H9 (cell line): Measurements from ENCODE around the gene KLHL18. TPM values are rescaled to one million over a fixed set of nuclear protein-coding genes. Genes with fewer than 3 reads are reported as not detected.

Experiments
- DNase-seq: peaks from one replicate; pipeline ENCODE4 v3.0.0-alpha.2; 2017
- H2AFZ ChIP-seq: one replicate; pipeline ENCODE4 v1.6.1; 2013; ENCODE audit warnings: mild to moderate bottlenecking, low read length, control low read depth, moderate library complexity
- H2AK5ac ChIP-seq: 2 replicates; pipeline ENCODE4 v1.6.1; 2013; ENCODE audit warnings: low read length, control low read depth, mixed read lengths; ENCODE audit not compliant: insufficient read length
- H2BK120ac ChIP-seq: one replicate; pipeline ENCODE4 v1.6.1; 2013; ENCODE audit warnings: low read depth, mild to moderate bottlenecking, low read length, control low read depth, inconsistent platforms; ENCODE audit not compliant: poor library complexity, severe bottlenecking
- H2BK12ac ChIP-seq: 2 replicates; pipeline ENCODE4 v1.6.1; 2013; ENCODE audit warnings: low read length, control low read depth, mixed read lengths, low read depth; ENCODE audit not compliant: insufficient read length
- H2BK15ac ChIP-seq: 2 replicates; pipeline ENCODE4 v1.6.1; 2013; ENCODE audit warnings: low read depth, low read length, control low read depth
- H2BK20ac ChIP-seq: one replicate; pipeline ENCODE4 v1.6.1; 2013; ENCODE audit warnings: low read depth, mild to moderate bottlenecking, low read length, control low read depth, inconsistent platforms; ENCODE audit not compliant: poor library complexity, severe bottlenecking
- H2BK5ac ChIP-seq: 2 replicates; pipeline ENCODE4 v1.6.1; 2013; ENCODE audit warnings: low read length, control low read depth, mixed read lengths; ENCODE audit not compliant: insufficient read length
- H3K14ac ChIP-seq: 2 replicates; pipeline ENCODE4 v1.6.1; 2013; ENCODE audit warnings: low read length, control low read depth; ENCODE audit not compliant: insufficient read depth
- H3K18ac ChIP-seq: 2 replicates; pipeline ENCODE4 v1.6.1; 2013; ENCODE audit warnings: low read depth, mild to moderate bottlenecking, mixed read lengths, low read length, control low read depth; ENCODE audit not compliant: insufficient read length
- H3K23ac ChIP-seq: 2 replicates; pipeline ENCODE4 v1.6.1; 2013; ENCODE audit warnings: low read length, control low read depth, mixed read lengths, low read depth; ENCODE audit not compliant: insufficient read length
- H3K23me2 ChIP-seq: 2 replicates; pipeline ENCODE4 v1.6.1; 2013; ENCODE audit warnings: low read depth, mild to moderate bottlenecking, mixed read lengths, low read length, control low read depth; ENCODE audit not compliant: insufficient read length, poor library complexity, severe bottlenecking
- H3K27ac ChIP-seq: 2 replicates; pipeline ENCODE4 v1.5.1; 2013; ENCODE audit warnings: low read length, control low read depth, mixed read lengths, low read depth; ENCODE audit not compliant: insufficient read length
- H3K27me3 ChIP-seq: 2 replicates; pipeline ENCODE4 v1.6.1; 2013; ENCODE audit warnings: low read length, control low read depth, inconsistent platforms; ENCODE audit not compliant: insufficient read depth
- H3K4ac ChIP-seq: 2 replicates; pipeline ENCODE4 v1.6.1; 2013; ENCODE audit warnings: low read depth, mild to moderate bottlenecking, control low read depth, inconsistent platforms, low read length, moderate library complexity
- H3K4me1 ChIP-seq: 2 replicates; pipeline ENCODE4 v1.6.1; 2013; ENCODE audit warnings: low read length, control low read depth, inconsistent platforms; ENCODE audit not compliant: insufficient read depth
- H3K4me2 ChIP-seq: 2 replicates; pipeline ENCODE4 v1.6.1; 2013; ENCODE audit warnings: low read length, control low read depth, mixed read lengths; ENCODE audit not compliant: insufficient read length, insufficient read depth
- H3K56ac ChIP-seq: 2 replicates; pipeline ENCODE4 v1.6.1; 2013; ENCODE audit warnings: low read depth, mild to moderate bottlenecking, mixed read lengths, low read length, control low read depth; ENCODE audit not compliant: insufficient read length
- H3K79me1 ChIP-seq: 2 replicates; pipeline ENCODE4 v1.6.1; 2013; ENCODE audit warnings: low read depth, mild to moderate bottlenecking, moderate library complexity, low read length, control low read depth, inconsistent platforms; ENCODE audit not compliant: insufficient read depth, poor library complexity, severe bottlenecking
- H3K79me2 ChIP-seq: 2 replicates; pipeline ENCODE4 v1.6.1; 2013; ENCODE audit warnings: low read length, control low read depth, inconsistent platforms; ENCODE audit not compliant: insufficient read depth
- H3K9ac ChIP-seq: 2 replicates; pipeline ENCODE4 v1.6.1; 2013; ENCODE audit warnings: low read length, control low read depth, mixed read lengths; ENCODE audit not compliant: insufficient read length; ENCODE audit errors: extremely low read depth
- H3K9me3 ChIP-seq: one replicate; pipeline ENCODE4 v1.6.1; 2013; ENCODE audit warnings: low read depth, low read length, inconsistent platforms; ENCODE audit not compliant: control insufficient read depth
- H3T11ph ChIP-seq: one replicate; pipeline ENCODE4 v1.6.1; 2013; ENCODE audit warnings: mild to moderate bottlenecking, low read length, control low read depth, inconsistent platforms
- H4K20me1 ChIP-seq: one replicate; pipeline ENCODE4 v1.6.1; 2013; ENCODE audit not compliant: control insufficient read depth, insufficient read length, insufficient read depth
- H4K5ac ChIP-seq: 2 replicates; pipeline ENCODE4 v1.6.1; 2013; ENCODE audit warnings: low read depth, mild to moderate bottlenecking, mixed read lengths, low read length, control low read depth; ENCODE audit not compliant: insufficient read length
- H4K8ac ChIP-seq: replicated peaks from 2 replicates; pipeline ENCODE4 v1.6.1; 2013; ENCODE audit warnings: low read length, control low read depth, mixed read lengths, low read depth; ENCODE audit not compliant: insufficient read length
- H4K91ac ChIP-seq: 2 replicates; pipeline ENCODE4 v1.6.1; 2013; ENCODE audit warnings: low read depth, mild to moderate bottlenecking, moderate library complexity, mixed read lengths, low read length, control low read depth; ENCODE audit not compliant: insufficient read length
- H3K27ac Mint-ChIP-seq, 3 experiments: 2 replicates in 2 of 3; 3 replicates in 1 of 3; pipeline ENCODE4 v1.8.0; 2020 to 2021; ENCODE audit warnings: mixed read lengths in 3 of 3, mild to moderate bottlenecking in 1 of 3, moderate library complexity in 1 of 3
- H3K27me3 Mint-ChIP-seq: 2 replicates; pipeline ENCODE4 v1.8.0; 2021; ENCODE audit warnings: low read depth, mild to moderate bottlenecking, moderate library complexity, mixed read lengths
- H3K36me3 Mint-ChIP-seq, 3 experiments: 2 replicates in 2 of 3; 3 replicates in 1 of 3; pipeline ENCODE4 v1.8.0; 2020 to 2021; ENCODE audit warnings: low read depth in 3 of 3, mixed read lengths in 3 of 3; ENCODE audit not compliant: insufficient read depth in 1 of 3
- H3K4me1 Mint-ChIP-seq, 2 experiments: 2 replicates each; pipeline ENCODE4 v1.8.0; 2020; ENCODE audit warnings: mixed read lengths in 2 of 2
- H3K4me3 Mint-ChIP-seq, 2 experiments: 2 replicates in 1 of 2; 3 replicates in 1 of 2; pipeline ENCODE4 v1.8.0; 2020 to 2021; ENCODE audit warnings: mild to moderate bottlenecking in 2 of 2, mixed read lengths in 2 of 2, moderate library complexity in 1 of 2
- H3K9me3 Mint-ChIP-seq, 2 experiments: 2 replicates in 1 of 2; 3 replicates in 1 of 2; pipeline ENCODE4 v1.8.0; 2020; ENCODE audit warnings: mild to moderate bottlenecking in 2 of 2, mixed read lengths in 2 of 2, moderate library complexity in 1 of 2
- CTCF ChIP-seq: fragments of 200-600 bp; sonication (generic); conservative IDR thresholded peaks from 3 replicates; pipeline ENCODE4 v1.8.0; 2021; ENCODE audit warnings: antibody characterized with exemption, mild to moderate bottlenecking
- WGBS: extraction: QIAGEN DNeasy Blood & Tissue Kit; methylation state at CpG from one replicate; pipeline ENCODE4 v1.1.7; 2013; ENCODE audit warnings: missing lambda C conversion rate, low lambda C conversion rate, mixed read lengths; ENCODE audit not compliant: insufficient read length; ENCODE audit errors: extremely low coverage; 5-methylcytosine and 5-hydroxymethylcytosine counted together
- total RNA-seq: library from RNA; stranded (reverse); gene quantifications from 2 replicates; pipeline ENCODE4 v1.2.1, GENCODE V29; 2021

The KLHL18 gene
- total RNA-seq, 1 experiment from 2014 or later, result 55.3 TPM

- no peak overlapping the region for H3T11ph ChIP-seq
- no peak overlapping the region for H2AK5ac ChIP-seq
- Mint-ChIP-seq H3K4me1 (peaks cover 16 to 17% of the 10 kb centered on the region in 2 experiments), H3K9me3 (no peaks in the 10 kb centered on the region), H3K36me3 (no peaks in the 10 kb centered on the region), H3K27ac (peak overlapping the region in 1 of 3 experiments; percentile 57; a peak in 1 of 7 replicates), H3K27me3 (peaks cover 2% of the 10 kb centered on the region), H3K4me3 (no peak overlapping the region)
- no peak overlapping the region for H3K56ac ChIP-seq
- TF ChIP-seq CTCF, result peak; percentile 85
- H4K20me1 ChIP-seq, result no peaks in the 10 kb centered on the region
- H3K18ac ChIP-seq, result no peak overlapping the region
- H3K9ac ChIP-seq, result no peak overlapping the region
- H4K5ac ChIP-seq, result no peak overlapping the region
- no peaks in the 10 kb centered on the region for H3K79me2 ChIP-seq
- H2BK12ac ChIP-seq, result no peak overlapping the region
- no peak overlapping the region for H4K8ac ChIP-seq
- H3K14ac ChIP-seq, result no peak overlapping the region; the same call in 1 of the 2 replicates
- no peaks in the 10 kb centered on the region for H3K27me3 ChIP-seq
- no peak overlapping the region for H3K27ac ChIP-seq
- peak; percentile 56 for DNase-seq
- no peak overlapping the region for H2BK120ac ChIP-seq
- no peak overlapping the region for H3K4me2 ChIP-seq
- no peaks in the 10 kb centered on the region for H3K79me1 ChIP-seq
- no peak overlapping the region for H2BK20ac ChIP-seq
- H3K23ac ChIP-seq, result no peak overlapping the region
- no peaks in the 10 kb centered on the region for H3K4me1 ChIP-seq
- H3K4ac ChIP-seq, result no peak overlapping the region
- no peaks in the 10 kb centered on the region for H3K9me3 ChIP-seq
- no peaks in the 10 kb centered on the region for H3K23me2 ChIP-seq
- H2BK15ac ChIP-seq, result no peak overlapping the region
- H4K91ac ChIP-seq, result no peak overlapping the region
- no peak overlapping the region for H2AFZ ChIP-seq
- WGBS, result no CpG with 5 or more reads among the region's 13 CpGs
- no peak overlapping the region for H2BK5ac ChIP-seq
Observed at GRCh38 chr3:47370887-47371697, 88.3 kb downstream of the KLHL18 start.
